Glutamatergic neuron (in vitro differentiated cells): Measurements from ENCODE around the gene LIPJ. TPM values are rescaled to one million over a fixed set of nuclear protein-coding genes. Genes with fewer than 3 reads are reported as not detected.

Experiments used
- DNase-seq: peaks from one replicate; pipeline ENCODE4 v3.0.0; 2022
- H3K27ac Mint-ChIP-seq: one replicate; pipeline ENCODE4 v1.8.0; 2020; ENCODE audit warnings: mild to moderate bottlenecking, mixed read lengths, inconsistent platforms; ENCODE audit not compliant: unreplicated experiment
- H3K27me3 Mint-ChIP-seq: one replicate; pipeline ENCODE4 v1.8.0; 2020; ENCODE audit warnings: mild to moderate bottlenecking, moderate library complexity, mixed read lengths, inconsistent platforms; ENCODE audit not compliant: unreplicated experiment
- H3K36me3 Mint-ChIP-seq: one replicate; pipeline ENCODE4 v1.8.0; 2020; ENCODE audit warnings: mild to moderate bottlenecking, mixed read lengths, inconsistent platforms; ENCODE audit not compliant: unreplicated experiment
- H3K4me1 Mint-ChIP-seq: one replicate; pipeline ENCODE4 v1.8.0; 2020; ENCODE audit warnings: mild to moderate bottlenecking, low read depth, mixed read lengths, inconsistent platforms; ENCODE audit not compliant: unreplicated experiment
- H3K4me3 Mint-ChIP-seq: one replicate; pipeline ENCODE4 v1.8.0; 2020; ENCODE audit warnings: mild to moderate bottlenecking, mixed read lengths, inconsistent platforms; ENCODE audit not compliant: unreplicated experiment
- H3K9me3 Mint-ChIP-seq: one replicate; pipeline ENCODE4 v1.8.0; 2020; ENCODE audit warnings: mild to moderate bottlenecking, moderate library complexity, mixed read lengths, inconsistent platforms; ENCODE audit not compliant: unreplicated experiment
- total RNA-seq: library from RNA; stranded (reverse); fragmentation: NEBNext Ultra II Directional; extraction: Animal tissue kit (Norgen Biotek cat#: 25700); gene quantifications from one replicate; pipeline ENCODE4 v1.2.1, GENCODE V29; 2021; ENCODE audit not compliant: unreplicated experiment
- TF ChIP-seq, protein P1 (sequence below): fragments of 200-600 bp; sonication (generic); IDR thresholded peaks from one replicate; pipeline ENCODE4 v1.5.0; 2021; ENCODE audit not compliant: partially characterized antibody, unreplicated experiment

LIPJ gene
- total RNA-seq, 1 donor from 2014 or later: 0.22 TPM

DNA sequence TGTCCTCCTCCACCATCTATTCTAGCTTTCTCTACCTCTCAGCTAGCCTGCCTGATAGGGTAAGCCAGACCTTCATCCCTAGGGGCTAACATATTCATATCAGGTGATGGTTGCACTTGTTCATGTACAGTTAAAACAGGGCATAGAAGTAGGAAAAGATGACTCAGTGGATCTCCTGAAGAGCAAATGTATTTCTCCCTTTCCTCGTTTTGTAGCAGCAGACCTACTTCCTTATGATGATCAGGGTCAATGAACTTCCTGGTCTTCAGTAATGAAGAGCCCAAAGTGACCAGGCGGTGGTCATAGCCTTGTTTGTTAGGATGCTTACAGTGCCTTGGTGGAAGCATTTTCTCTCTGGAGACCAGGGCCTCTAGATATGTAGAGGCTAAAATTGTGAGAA is 6.3 kb downstream of the LIPJ start:
- Mint-ChIP-seq H3K27ac (no peak overlapping the region), H3K4me1 (no peaks in the 10 kb centered on the region), H3K9me3 (no peaks in the 10 kb centered on the region), H3K36me3 (no peaks in the 10 kb centered on the region), H3K4me3 (no peak overlapping the region), H3K27me3 (no peaks in the 10 kb centered on the region)
- no peak for DNase-seq
- TF ChIP-seq, protein P1, sequence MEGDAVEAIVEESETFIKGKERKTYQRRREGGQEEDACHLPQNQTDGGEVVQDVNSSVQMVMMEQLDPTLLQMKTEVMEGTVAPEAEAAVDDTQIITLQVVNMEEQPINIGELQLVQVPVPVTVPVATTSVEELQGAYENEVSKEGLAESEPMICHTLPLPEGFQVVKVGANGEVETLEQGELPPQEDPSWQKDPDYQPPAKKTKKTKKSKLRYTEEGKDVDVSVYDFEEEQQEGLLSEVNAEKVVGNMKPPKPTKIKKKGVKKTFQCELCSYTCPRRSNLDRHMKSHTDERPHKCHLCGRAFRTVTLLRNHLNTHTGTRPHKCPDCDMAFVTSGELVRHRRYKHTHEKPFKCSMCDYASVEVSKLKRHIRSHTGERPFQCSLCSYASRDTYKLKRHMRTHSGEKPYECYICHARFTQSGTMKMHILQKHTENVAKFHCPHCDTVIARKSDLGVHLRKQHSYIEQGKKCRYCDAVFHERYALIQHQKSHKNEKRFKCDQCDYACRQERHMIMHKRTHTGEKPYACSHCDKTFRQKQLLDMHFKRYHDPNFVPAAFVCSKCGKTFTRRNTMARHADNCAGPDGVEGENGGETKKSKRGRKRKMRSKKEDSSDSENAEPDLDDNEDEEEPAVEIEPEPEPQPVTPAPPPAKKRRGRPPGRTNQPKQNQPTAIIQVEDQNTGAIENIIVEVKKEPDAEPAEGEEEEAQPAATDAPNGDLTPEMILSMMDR: no peak

GRCh38 chr10:88594482-88594881 is 7.9 kb downstream of the LIPJ start:
- Mint-ChIP-seq H3K27ac (no peak overlapping the region), H3K4me1 (no peaks in the 10 kb centered on the region)
- TF ChIP-seq, protein P1: no peak

GRCh38 chr10:88598055-88598454 is 11.5 kb downstream of the LIPJ start:
- TF ChIP-seq, protein P1: no peak
- Mint-ChIP-seq H3K27ac (no peak overlapping the region), H3K9me3 (no peaks in the 10 kb centered on the region), H3K36me3 (no peaks in the 10 kb centered on the region), H3K27me3 (no peaks in the 10 kb centered on the region), H3K4me1 (no peaks in the 10 kb centered on the region), H3K4me3 (no peak overlapping the region)
- no peak for DNase-seq

More at GRCh38 chr10:88594482-88594881, 7.9 kb downstream of the LIPJ start:
- H3K4me3 Mint-ChIP-seq: no peak overlapping the region
- DNase-seq: no peak
- H3K27me3 Mint-ChIP-seq: no peaks in the 10 kb centered on the region
- H3K36me3 Mint-ChIP-seq: no peaks in the 10 kb centered on the region
- H3K9me3 Mint-ChIP-seq: no peaks in the 10 kb centered on the region

- H3K9me3 Mint-ChIP-seq: no peaks in the 10 kb centered on the region
- H3K4me3 Mint-ChIP-seq: no peak overlapping the region
- H3K27me3 Mint-ChIP-seq: no peaks in the 10 kb centered on the region
- H3K36me3 Mint-ChIP-seq: no peaks in the 10 kb centered on the region
- TF ChIP-seq, protein P1: no peak
- DNase-seq: no peak
- H3K27ac Mint-ChIP-seq: no peak overlapping the region
- H3K4me1 Mint-ChIP-seq: no peaks in the 10 kb centered on the region
These were observed 21.6 kb downstream of the LIPJ start for GRCh38 chr10:88608052-88608732.

DNA sequence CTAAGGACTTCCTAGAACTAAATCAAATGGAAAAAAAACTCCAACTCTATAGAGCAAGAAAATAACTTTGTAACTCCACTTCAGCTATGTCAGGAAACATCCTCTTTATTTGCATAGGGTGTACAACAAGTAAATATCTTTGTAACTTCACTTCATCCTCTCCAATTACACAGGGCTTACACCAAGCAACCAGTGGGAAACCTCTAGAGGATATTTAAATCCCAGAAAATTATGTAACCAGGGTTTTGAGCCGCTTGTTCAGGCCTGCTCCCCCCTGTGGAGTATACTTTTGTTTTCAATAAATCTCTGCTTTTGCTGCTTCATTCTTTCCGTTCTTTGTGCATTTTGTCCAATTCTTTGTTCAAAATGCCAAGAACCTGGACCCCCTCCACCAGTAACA is 22.2 kb downstream of the LIPJ start:
- Mint-ChIP-seq H3K4me1 (no peaks in the 10 kb centered on the region), H3K9me3 (no peaks in the 10 kb centered on the region), H3K4me3 (no peak overlapping the region), H3K36me3 (no peaks in the 10 kb centered on the region), H3K27ac (no peak overlapping the region), H3K27me3 (no peaks in the 10 kb centered on the region)
- DNase-seq: no peak
- TF ChIP-seq, protein P1: no peak
